IMR-90 (cell line): ENCODE data around the gene PKD1. TPM values are rescaled to one million over a fixed set of nuclear protein-coding genes. Genes with fewer than 3 reads are reported as not detected.

Experiments used
- ATAC-seq: fragments of 200-7000 bp; cut with Tn5 transposase; 2 replicates; pipeline ENCODE4 v1.9.1; 2020; ENCODE audit warnings: low read depth, mild to moderate bottlenecking, moderate library complexity
- BruUV-seq: library from RNA; stranded (reverse); fragments of 400-500 nt; replicated peaks from 2 replicates; lab custom pipeline; 2021; lab: Mats Ljungman, UMichigan
- CTCF ChIA-PET: fragments of 300-600 bp; formaldehyde crosslinking; extraction: SDS; loops from one replicate; lab custom pipeline; 2021; ENCODE audit warnings: antibody characterized with exemption; lab: Yijun Ruan, JAX
- POLR2A ChIA-PET: fragments of 300-600 bp; sonication (Branson Sonifier 250); formaldehyde crosslinking; loops from one replicate; lab custom pipeline; 2022; ENCODE audit warnings: antibody characterized with exemption; ENCODE audit not compliant: unreplicated experiment; lab: Charles Lee
- DNase-seq: peaks from one replicate; pipeline ENCODE4 v3.0.0; 2013
- H2AFZ ChIP-seq: replicated peaks from 2 replicates; pipeline ENCODE3; 2013; ENCODE audit warnings: low read length, mild to moderate bottlenecking; ENCODE audit not compliant: poor library complexity
- H2AK5ac ChIP-seq: 2 replicates; pipeline ENCODE4 v1.6.1; 2013; ENCODE audit warnings: low read depth, low read length, inconsistent platforms
- H2AK9ac ChIP-seq: replicated peaks from 2 replicates; pipeline ENCODE3; 2013; ENCODE audit warnings: mild to moderate bottlenecking, low read depth, low read length, moderate library complexity; ENCODE audit not compliant: poor library complexity
- H2BK120ac ChIP-seq: 2 replicates; pipeline ENCODE4 v1.6.1; 2013; ENCODE audit warnings: low read depth, low read length, inconsistent platforms
- H2BK15ac ChIP-seq: 3 replicates; pipeline ENCODE4 v1.6.1; 2013; ENCODE audit warnings: low read depth, low read length, inconsistent platforms
- H2BK20ac ChIP-seq: 2 replicates; pipeline ENCODE4 v1.6.1; 2013; ENCODE audit warnings: low read depth, mild to moderate bottlenecking, inconsistent platforms, low read length, moderate library complexity
- H2BK5ac ChIP-seq: 2 replicates; pipeline ENCODE4 v1.6.1; 2013; ENCODE audit warnings: mild to moderate bottlenecking, low read depth, low read length, inconsistent platforms; ENCODE audit not compliant: poor library complexity, severe bottlenecking
- H3K14ac ChIP-seq: replicated peaks from 2 replicates; pipeline ENCODE4 v1.6.1; 2013; ENCODE audit warnings: low read depth, low read length, inconsistent platforms
- H3K18ac ChIP-seq: 2 replicates; pipeline ENCODE4 v1.6.1; 2013; ENCODE audit warnings: low read depth, low read length, control low read depth
- H3K23ac ChIP-seq: 2 replicates; pipeline ENCODE4 v1.6.1; 2013; ENCODE audit warnings: low read depth, low read length, inconsistent platforms
- H3K27ac ChIP-seq: 2 replicates; pipeline ENCODE4 v1.5.1; 2013; ENCODE audit warnings: mild to moderate bottlenecking, control low read depth, low read length; ENCODE audit not compliant: insufficient read depth
- H3K27me3 ChIP-seq: 2 replicates; pipeline ENCODE4 v1.6.1; 2013; ENCODE audit warnings: low read length; ENCODE audit not compliant: control insufficient read depth, insufficient read depth
- H3K36me3 ChIP-seq: 2 replicates; pipeline ENCODE4 v1.6.1; 2013; ENCODE audit warnings: low read length, mixed read lengths; ENCODE audit not compliant: control insufficient read depth, insufficient read depth
- H3K4ac ChIP-seq: 2 replicates; pipeline ENCODE4 v1.6.1; 2013; ENCODE audit warnings: low read depth, low read length, inconsistent platforms
- H3K4me1 ChIP-seq: 2 replicates; pipeline ENCODE4 v1.6.1; 2013; ENCODE audit warnings: low read length, mixed read lengths; ENCODE audit not compliant: control insufficient read depth, insufficient read depth
- H3K4me2 ChIP-seq: 2 replicates; pipeline ENCODE4 v1.6.1; 2013; ENCODE audit warnings: low read depth, mild to moderate bottlenecking, control low read depth, low read length, moderate library complexity
- H3K4me3 ChIP-seq: 2 replicates; pipeline ENCODE4 v1.5.1; 2013; ENCODE audit warnings: low read depth, mild to moderate bottlenecking, control low read depth, low read length, moderate library complexity; ENCODE audit not compliant: insufficient read depth
- H3K56ac ChIP-seq: 2 replicates; pipeline ENCODE4 v1.6.1; 2013; ENCODE audit warnings: low read length, inconsistent platforms; ENCODE audit not compliant: insufficient read depth; ENCODE audit errors: extremely low read depth
- H3K79me1 ChIP-seq, 2 experiments: 2 replicates each; pipeline ENCODE4 v1.6.1; 2013; ENCODE audit warnings: low read length in 2 of 2, inconsistent platforms in 1 of 2, low read depth in 1 of 2
- H3K9ac ChIP-seq: 2 replicates; pipeline ENCODE4 v1.6.1; 2013; ENCODE audit warnings: low read depth, low read length, control low read depth
- H3K9me1 ChIP-seq: 2 replicates; pipeline ENCODE4 v1.6.1; 2013; ENCODE audit warnings: low read length, inconsistent platforms; ENCODE audit not compliant: insufficient read depth
- H3K9me3 ChIP-seq: 2 replicates; pipeline ENCODE4 v1.6.1; 2013; ENCODE audit warnings: low read length; ENCODE audit not compliant: control insufficient read depth, insufficient read depth
- H4K20me1 ChIP-seq: 2 replicates; pipeline ENCODE4 v1.6.1; 2013; ENCODE audit warnings: low read length, inconsistent platforms; ENCODE audit not compliant: insufficient read depth
- H4K5ac ChIP-seq: 2 replicates; pipeline ENCODE4 v1.6.1; 2013; ENCODE audit warnings: mild to moderate bottlenecking, low read depth, low read length, control low read depth
- H4K8ac ChIP-seq, 2 experiments: 2 replicates each; pipeline ENCODE4 v1.6.1; 2013; ENCODE audit warnings: low read depth in 2 of 2, low read length in 2 of 2, control low read depth in 1 of 2, inconsistent platforms in 1 of 2
- H4K91ac ChIP-seq: 2 replicates; pipeline ENCODE4 v1.6.1; 2013; ENCODE audit warnings: low read depth, low read length, inconsistent platforms; ENCODE audit not compliant: insufficient read depth
- POLR2A ChIP-seq: IDR thresholded peaks from 2 replicates; pipeline ENCODE4 v1.6.1; 2012; ENCODE audit warnings: mild to moderate bottlenecking, low read depth, low read length
- SMC3 ChIP-seq: fragments of 150-350 bp; IDR thresholded peaks from 2 replicates; pipeline ENCODE4 v1.6.1; 2016; ENCODE audit warnings: low read depth, mild to moderate bottlenecking, antibody characterized with exemption, low read length, moderate library complexity
- WGBS, 2 experiments: methylation state at CpG; one replicate each; pipeline versions ENCODE4 v1.1.5 to v1.1.7; 2013; ENCODE audit warnings: missing lambda C conversion rate in 2 of 2; ENCODE audit not compliant: insufficient read length in 1 of 2; ENCODE audit errors: extremely low coverage in 2 of 2; 5-methylcytosine and 5-hydroxymethylcytosine counted together
- dilution Hi-C: fragments of 300-500 bp; cut with HindIII; formaldehyde crosslinking; loops from one replicate; pipeline ENCODE4 v1.14.3; 2018; ENCODE audit warnings: low sequenced_read_pairs; ENCODE audit not compliant: unreplicated experiment
- in situ Hi-C: fragments of 300-500 bp; cut with MboI; formaldehyde crosslinking; loops from 3 replicates; pipeline ENCODE4 v1.14.3; 2019; ENCODE audit warnings: low sequenced_read_pairs, inconsistent platforms, mixed read lengths
- intact Hi-C: fragments of 100-400 bp; cut with micrococcal nuclease; formaldehyde crosslinking; loops from 2 replicates; pipeline ENCODE4 v1.10.0; 2022
- polyA plus RNA-seq, 3 experiments: library from polyadenylated mRNA; depleted of rRNA; stranded (reverse); fragments of >200 nt; gene quantifications; 2 replicates each; pipeline ENCODE4 v1.2.3, GENCODE V29; 2012; ENCODE audit warnings: low replicate concordance in 1 of 3
- total RNA-seq: library from RNA; depleted of rRNA; stranded (reverse); fragments of >200 nt; gene quantifications from 2 replicates; pipeline ENCODE4 v1.2.3, GENCODE V29; 2012

PKD1 gene
- total and polyA plus RNA-seq, 2 of the 4 experiments (the other 2 are of a cell fraction): 7.9 to 97.3 TPM

DNA sequence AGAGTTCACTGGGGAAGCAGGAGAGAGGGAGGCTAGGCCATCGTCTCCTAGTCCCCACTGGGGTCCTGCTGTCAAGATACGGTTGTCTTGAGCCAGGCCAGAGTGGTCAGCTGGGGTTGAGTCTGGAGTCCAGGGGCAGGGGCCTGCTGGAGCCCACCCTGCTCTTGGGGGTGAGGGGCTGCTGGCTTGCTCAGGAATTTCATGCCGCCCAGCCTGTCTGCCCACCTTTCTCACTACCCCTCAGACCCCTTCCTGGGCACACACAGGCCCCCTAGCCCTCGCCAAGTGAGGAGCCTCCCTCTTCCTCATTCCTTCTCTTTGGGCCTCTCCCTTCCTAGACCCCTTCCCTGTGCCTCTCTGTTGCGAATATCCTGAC lies 21.1 kb upstream of the PKD1 start:
- 58% methylated on average over 2 of the region's 5 CpGs; no CpG with 5 or more reads in 1 of the 2 experiments for WGBS, 2 experiments
- Histone ChIP-seq H4K20me1 (peaks cover 86% of the 10 kb centered on the region), H3K36me3 (peaks cover 23% of the 10 kb centered on the region), H2AK5ac (peak overlapping the region; percentile 82), H3K4ac (peak overlapping the region; percentile 55), H4K5ac (no peak overlapping the region), H2BK5ac (peak overlapping the region; percentile 45), H3K79me1 (peaks cover 5 to 88% of the 10 kb centered on the region in 2 experiments; a peak in 3 of 4 replicates), H3K27me3 (no peaks in the 10 kb centered on the region), H2BK20ac (no peak overlapping the region), H2BK120ac (no peak overlapping the region), H3K27ac (peak overlapping the region; percentile 85), H3K4me1 (peaks cover 47% of the 10 kb centered on the region), H4K91ac (peak overlapping the region; percentile 17; the same call in 1 of the 2 replicates), H3K4me2 (peak overlapping the region; percentile 85), H2BK15ac (no peak overlapping the region), H3K9me3 (no peaks in the 10 kb centered on the region), H2AFZ (no peak overlapping the region), H3K4me3 (peak overlapping the region; percentile 86), H4K8ac (0 out of 4 replicates have a peak overlapping the region, but pooled peaks of 1 of the 2 experiments have one; percentile 30), H2AK9ac (peak overlapping the region; percentile 95), H3K9me1 (peaks cover 8% of the 10 kb centered on the region; the same call in 1 of the 2 replicates), H3K14ac (peak overlapping the region; percentile 57), H3K23ac (peak overlapping the region; percentile 41), H3K18ac (no peak overlapping the region), H3K9ac (peak overlapping the region; percentile 82), H3K56ac (peak overlapping the region; percentile 33; the same call in 1 of the 2 replicates)
- POLR2A ChIA-PET: interaction anchor here (0.5 kb wide), 1 partner anchor 130 kb away, joined by 6 read pairs; the partner anchor contains the start of gene NHERF2
- DNase-seq (no peak), ATAC-seq (no peak)
- in situ Hi-C loops (no loop called here), intact Hi-C loops (no loop called here), dilution Hi-C loops (no loop called here)
- BruUV-seq: no TSS peak
- CTCF ChIA-PET: no interaction called here
- TF ChIP-seq SMC3: no peak
- peak; percentile 6; the same call in 1 of the 2 replicates for TF ChIP-seq POLR2A
